ENCODE data around the gene LASP1.

Gene LASP1

DNA sequence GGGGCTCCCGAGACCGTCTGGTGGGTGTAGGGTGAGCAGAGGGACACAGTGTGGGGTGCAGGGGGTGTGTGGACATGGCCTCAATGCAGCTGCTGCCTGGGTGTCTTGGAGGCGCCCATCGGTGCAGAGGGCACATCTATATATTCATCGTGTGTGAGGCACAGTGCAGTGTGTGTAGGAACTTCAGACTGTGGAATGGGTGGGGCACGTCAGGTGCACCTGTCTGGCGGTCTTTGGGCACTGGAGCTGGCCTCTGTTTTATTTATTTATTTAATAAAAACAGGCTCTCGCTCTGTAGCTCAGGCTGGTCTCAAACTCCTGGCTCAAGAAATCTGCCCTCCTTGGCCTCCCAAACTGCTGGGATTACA is 16.8 kb downstream of the LASP1 start:
- no peak for DNase-seq (ENCODE audit: low spot score)

DNA sequence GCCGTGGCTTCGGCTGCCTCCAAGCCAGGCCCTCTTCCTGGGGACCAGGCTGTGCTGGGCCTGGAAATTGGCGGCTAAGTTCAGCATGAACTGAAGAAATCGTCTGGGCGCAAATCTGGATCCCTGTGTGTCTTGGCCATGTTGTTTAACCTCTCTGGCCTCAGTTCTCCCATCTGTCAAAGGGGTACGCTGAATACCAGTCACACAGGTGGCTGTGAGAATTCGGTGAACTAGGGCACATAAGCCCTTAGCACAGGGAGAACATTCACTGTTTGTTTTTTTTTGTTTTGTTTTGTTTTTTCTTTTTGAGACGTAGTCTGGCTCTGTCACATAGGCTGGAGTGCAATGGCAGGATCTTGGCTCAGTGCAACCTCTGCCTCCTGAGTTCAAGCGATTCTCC is 19.0 kb downstream of the LASP1 start:
- no peak for DNase-seq (ENCODE audit: low spot score)

DNA sequence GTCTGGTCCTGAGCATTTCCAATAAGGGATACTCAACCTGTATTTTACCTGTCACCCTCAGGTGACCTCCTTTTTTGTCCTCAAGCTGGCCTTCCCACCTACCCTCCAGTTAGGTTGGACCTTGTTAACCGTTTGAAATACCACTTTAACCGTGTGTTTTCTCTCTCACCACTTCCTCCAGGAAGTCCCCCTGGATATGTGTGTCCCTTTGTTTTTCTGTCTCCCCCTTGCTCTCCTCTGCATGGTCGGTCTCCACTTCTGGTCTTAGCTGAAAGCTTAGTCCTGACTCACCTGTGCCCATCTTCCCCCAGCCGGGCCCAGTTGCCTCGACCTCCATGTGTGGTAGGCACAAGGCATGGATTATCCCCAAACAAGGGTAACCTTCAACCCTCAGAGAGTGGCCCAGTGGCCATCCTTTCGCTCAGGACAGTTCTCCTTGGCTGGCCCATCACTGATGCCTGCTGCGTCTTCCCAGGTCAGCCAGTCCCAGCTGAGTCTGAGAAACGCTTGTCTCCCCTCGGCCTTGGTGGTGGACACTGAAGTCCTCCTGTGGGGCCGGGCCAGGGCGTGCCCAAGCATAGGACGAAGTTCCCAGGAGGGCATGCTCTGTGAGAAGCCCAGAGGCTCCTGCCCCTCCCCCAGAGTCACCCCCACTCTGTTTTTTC is 20.0 kb downstream of the LASP1 start:
- no peak for DNase-seq (ENCODE audit: low spot score)

DNA sequence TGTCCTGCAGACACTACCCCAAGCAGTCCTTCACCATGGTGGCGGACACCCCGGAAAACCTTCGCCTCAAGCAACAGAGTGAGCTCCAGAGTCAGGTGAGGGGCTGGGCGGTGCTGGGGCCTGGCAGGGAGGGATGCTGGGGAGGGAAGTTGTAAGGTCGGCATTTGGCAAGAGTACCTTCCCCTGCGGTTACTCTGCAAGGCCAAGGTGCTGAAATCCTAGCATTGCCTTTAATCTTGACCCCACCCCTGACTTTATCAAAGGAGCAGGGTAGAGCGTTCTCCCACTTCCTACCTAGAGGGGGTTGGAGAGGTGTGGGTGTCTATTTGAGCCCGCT is 20.5 kb downstream of the LASP1 start:
- no peak for DNase-seq (ENCODE audit: low spot score)

DNA sequence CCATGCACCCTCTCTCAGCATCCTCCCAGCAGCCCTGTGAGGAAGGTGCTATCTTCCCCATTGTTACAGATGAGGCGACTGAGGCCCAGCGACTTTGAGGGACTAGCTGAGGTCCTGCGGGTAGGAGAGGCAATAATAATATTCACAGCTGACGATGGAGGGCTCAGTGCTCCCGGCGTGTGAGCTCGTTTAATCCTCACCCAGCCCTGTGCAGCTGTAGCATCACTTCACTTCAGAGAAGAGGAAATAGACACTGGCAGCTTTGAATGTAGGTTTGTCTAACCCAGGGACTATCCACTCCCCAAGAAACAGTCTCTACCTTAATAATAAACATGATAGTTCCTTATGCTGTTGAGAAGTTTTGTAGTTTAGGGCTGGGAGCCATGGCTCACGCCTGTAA is 21.6 kb downstream of the LASP1 start:
- DNase-seq (ENCODE audit: low spot score) = no peak

DNA sequence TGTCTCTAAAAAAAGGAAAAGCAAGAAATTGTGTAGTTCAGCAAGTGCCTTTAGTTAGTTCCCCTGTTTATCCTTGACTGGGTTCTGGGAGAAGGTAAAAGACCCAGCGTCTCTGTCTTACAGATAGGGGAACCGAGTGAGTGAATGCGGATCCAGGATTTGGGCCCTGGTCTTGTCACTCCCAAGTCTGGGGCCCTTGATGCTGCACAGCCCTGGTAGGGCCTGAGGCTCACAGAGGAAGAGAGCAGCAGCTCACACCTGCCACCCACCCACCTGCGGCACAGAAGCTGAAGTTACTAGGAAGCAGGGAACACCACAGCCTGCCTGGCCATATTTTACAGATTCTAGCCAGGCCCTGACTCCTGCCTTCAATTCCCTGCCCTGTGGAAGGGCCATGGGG is 22.2 kb downstream of the LASP1 start:
- no peak for DNase-seq (ENCODE audit: low spot score)

DNA sequence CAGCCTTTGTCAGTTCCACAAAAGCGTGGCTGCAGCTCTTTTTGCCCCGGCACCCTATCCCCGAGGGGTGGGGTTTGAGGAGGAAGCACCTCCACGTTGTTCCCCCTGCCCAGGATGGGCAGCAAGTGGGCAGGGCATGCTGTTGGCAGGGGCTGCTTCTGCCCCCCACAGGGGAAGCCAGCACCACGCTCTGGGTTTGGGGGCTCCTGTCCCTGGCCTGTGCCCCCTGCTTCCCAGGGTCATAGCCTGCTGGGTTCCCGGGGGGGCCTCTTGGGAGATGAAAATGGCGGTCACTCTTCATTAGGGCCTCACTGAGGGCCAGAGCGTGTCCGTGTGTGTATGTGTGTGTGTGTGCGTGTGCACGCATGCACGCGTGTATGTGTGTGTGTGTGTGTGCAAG is 22.8 kb downstream of the LASP1 start:
- DNase-seq (ENCODE audit: low spot score) = no peak

DNA sequence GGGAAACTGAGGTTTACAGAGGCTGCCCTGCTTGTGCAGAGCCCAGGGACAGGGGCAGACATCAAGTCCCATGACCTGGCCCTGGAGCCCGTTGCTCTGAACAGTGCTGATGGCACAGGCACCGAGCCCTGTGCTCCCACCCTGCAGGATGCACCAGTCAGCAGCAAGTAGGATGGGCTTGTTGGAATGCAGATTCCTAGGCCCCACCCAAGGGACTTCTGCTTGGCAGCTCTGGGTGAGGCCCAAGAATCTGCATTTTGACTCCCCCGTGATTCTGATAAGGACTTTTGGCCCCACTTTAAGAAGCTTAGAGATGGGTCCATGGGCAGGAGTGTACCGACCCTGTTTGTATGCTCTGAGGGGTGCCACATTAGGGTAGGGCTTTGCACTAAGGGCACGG is 23.3 kb downstream of the LASP1 start:
- no peak for DNase-seq (ENCODE audit: low spot score)

DNA sequence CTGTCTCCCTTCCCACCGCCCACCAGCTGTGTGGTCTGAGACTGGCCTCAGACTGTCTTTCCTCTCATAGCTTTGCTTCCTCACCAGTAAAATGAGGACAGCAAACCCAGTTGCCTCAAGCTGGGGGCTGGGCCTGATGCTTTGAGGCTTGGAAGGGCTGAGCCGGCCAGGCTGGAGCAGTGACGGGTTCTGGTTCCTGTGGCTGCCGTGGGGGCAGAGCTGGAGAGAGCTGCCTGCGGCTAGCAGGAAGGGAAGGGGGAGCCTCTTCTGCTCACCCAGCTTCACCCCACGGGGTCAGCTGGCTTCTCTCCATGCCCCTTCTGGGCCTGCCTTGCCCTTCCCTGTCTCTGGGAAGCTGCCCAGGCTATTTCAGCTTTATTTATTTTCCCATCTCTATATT is 23.7 kb downstream of the LASP1 start:
- DNase-seq (ENCODE audit: low spot score) = peak; percentile 65

DNA sequence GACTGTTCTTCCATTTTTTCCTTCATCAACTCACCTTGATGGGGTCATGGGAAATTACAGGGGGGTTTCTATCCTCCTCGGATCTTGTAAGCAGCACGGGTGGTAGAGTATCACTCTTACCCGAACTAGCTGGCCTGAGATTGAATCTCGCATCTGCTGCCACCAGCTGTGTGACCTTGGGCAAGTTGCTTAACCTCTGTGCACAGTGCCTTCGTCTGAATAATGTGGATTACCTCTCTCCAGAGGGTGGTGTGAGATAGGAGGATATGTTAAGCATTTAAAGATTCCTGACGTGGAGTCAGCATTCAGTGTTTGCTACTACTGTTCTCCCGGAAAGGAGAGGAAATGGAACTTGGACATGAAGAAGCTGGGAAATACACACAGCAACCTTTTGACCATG is 24.4 kb downstream of the LASP1 start:
- no peak for DNase-seq (ENCODE audit: low spot score)

DNA sequence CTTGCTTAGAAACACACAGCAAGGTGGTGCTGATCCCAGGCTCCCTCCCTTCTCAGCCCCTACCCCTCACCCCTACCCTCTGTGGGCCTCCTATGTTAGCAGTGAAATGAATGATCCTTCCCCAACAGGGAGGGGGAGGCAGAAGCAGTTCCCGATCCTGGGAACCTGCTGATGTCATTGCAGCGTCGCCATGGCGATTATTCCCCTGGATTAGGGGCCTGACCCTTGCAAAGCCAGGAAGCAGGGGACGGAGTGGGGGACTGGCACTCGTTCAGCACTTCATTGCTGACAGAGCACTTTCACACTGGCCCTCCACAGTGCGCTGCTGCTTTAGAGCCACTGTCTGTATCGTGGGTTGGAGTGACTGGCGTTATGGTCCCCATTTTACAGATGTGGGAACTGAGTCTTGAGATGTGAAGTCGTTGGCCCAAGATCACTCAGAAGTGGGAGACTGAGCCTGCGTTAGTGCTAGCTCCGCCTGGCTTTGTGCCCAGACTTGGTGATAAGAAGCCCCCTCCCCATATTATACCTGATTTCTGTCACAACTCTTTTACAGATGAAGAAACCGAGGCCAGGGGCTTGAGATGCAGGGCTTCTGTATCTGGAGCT is 26.6 kb downstream of the LASP1 start:
- DNase-seq (ENCODE audit: low spot score) = no peak

DNA sequence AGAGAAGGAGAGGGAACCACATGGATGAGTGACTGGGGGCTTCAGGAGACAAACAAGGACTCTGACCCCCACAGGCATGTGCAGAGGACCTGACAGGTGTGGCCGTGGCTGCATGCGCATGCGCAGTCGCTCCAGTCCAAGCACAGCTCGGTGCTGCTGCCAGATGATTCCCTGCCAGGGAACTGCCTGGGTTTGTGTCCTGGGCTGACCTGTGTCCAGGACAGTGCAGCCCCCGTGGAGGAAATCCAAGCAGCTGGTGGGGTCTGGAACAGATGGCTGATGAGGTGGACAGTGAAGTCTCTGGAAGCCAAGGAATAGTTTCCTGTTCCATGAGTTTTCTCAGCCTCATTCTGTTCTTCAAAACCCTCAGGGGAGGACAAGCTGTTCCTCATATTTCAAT is 27.3 kb downstream of the LASP1 start:
- no peak for DNase-seq (ENCODE audit: low spot score)

DNA sequence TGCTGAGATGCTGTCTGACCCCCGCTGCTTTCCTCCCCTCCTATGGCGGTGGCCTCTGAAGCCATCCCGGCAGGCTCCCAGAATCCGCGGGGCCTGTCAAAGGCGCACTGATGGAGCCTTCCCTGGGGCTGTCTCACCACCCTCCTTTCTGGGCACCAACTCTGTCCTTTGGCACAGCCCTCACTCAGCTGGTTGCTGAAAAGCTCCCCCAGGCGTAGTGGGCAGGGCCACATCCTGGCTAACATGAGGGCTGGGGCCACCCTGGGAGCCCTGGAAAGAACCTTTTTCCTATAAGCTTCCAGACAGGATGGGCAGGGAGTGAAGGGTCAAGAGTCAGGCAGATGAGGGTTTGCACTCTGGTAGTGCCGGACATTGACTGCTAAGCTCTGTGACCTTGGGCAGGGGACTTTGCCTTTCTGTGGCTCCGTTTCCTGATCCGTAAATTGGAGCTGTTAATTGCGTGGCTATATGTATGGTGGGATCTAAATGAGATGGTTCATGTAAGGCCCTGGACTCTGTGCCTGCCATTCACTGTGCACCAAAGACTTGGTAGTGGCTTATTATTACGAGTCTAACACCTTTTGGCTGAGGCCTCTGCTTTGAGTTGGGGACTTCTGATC is 27.9 kb downstream of the LASP1 start:
- no peak for DNase-seq (ENCODE audit: low spot score)

DNA sequence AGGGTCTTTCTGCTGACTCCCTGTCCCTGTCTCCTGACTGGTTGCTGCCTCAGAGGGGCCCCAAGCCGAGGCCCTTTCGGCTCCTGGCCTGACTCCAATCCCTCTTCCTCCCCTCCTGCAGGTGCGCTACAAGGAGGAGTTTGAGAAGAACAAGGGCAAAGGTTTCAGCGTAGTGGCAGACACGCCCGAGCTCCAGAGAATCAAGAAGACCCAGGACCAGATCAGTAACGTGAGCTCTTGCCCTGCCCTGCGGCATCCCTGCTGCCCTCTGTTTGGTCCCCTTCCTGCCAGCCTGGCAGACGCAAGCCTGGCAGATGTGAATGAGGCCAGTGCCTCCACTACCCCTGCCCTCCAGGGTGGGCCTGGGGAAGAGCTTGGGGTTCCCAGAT is 28.4 kb downstream of the LASP1 start:
- no peak for DNase-seq (ENCODE audit: low spot score)

DNA sequence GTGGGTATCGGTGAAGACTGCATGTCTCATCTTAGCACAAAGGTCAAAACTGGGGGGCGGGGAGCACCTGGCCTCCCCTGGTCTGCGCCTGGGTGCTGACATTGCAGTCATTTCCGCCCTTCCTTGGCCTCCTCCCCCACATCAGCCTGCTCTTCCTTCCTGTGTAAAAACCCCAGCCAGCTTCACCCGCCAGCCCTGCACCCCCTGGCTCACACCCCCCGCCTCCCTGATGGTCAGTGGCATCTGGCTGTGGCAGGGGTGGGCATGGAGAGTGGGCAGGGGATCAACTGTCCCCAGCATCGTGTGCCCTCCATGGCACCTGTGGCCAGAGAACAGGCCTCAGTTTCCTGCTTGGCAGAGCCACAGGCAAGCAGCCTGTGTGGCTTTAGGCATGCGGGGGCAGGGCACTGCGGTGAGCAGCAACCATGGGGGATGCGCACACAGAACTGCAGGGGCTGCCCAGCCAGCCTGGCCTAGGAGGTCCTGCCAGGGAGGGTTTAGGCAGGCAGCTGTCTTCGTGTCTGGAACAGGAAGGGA is 29.0 kb downstream of the LASP1 start:
- DNase-seq (ENCODE audit: low spot score) = no peak

DNA sequence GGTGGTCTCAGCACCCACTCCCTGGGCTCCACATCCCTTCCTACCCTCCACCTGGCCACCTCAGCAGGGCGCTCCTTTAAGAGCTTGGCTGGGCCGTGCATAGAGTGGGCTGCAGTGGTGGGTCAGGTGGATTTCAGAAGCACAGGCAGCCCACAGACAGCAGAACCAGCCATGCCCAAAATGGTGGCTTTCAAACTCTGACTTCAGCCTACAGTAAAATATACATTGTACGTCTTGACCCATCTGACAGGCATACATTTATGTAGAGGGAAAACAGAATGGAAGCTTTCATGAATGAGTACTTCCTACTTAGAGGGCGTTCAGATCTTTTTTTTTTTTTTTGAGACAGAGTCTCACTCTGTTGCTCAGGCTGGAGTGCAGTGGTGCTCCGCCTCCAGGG is 29.6 kb downstream of the LASP1 start:
- no peak for DNase-seq (ENCODE audit: low spot score)

DNA sequence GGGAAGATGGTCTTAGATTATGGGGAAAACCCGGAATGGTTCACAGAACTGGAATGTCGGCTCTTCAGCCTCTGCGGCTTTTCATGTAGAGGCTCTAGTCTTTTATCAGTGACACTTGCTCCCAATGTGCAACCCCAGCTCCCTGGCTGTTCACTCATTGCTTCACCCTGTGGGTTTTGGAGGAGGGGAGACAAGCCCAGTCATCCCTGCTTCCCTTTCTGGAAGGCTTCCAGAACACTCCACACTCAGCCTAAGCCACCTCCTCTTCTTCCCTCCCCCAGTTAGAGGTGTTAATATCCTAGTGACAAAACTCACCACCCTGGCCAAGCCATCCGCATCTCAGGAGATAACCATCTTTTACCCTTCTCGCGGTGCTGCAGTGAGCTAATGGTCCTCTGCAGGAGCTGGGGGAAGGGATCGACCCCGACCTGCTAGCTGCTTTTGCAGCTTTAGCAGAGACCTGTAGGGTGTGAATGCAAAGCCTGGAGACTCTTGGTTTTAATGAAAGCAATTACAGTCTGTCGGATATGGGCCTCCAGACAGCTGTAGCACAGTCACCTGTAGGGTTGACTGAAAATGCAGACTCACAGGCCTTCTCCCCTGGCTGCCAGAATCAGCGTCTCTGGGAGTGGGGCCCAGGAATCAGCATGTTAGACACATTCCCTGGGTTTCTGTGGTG is 31.3 kb downstream of the LASP1 start:
- DNase-seq (ENCODE audit: low spot score) = no peak

DNA sequence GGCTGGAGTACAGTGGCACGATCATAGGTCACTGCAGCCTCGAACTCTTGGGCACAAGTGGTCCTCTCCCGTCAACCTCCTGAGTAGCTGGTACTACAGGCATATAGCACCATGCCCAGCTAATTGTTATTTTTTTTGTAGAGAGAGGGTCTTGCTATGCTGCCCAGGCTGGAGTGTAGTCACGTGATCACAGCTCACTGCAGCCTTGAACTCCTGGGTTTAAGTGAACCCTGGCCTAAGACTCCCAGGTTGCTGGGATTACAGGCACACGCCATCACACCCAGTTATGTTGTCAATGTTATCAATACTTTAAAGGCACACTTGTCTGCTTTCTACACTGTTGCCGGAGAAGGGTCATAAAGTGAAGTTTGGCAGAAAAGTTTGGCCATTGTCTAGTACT is 33.5 kb downstream of the LASP1 start:
- DNase-seq (ENCODE audit: low spot score) = no peak

DNA sequence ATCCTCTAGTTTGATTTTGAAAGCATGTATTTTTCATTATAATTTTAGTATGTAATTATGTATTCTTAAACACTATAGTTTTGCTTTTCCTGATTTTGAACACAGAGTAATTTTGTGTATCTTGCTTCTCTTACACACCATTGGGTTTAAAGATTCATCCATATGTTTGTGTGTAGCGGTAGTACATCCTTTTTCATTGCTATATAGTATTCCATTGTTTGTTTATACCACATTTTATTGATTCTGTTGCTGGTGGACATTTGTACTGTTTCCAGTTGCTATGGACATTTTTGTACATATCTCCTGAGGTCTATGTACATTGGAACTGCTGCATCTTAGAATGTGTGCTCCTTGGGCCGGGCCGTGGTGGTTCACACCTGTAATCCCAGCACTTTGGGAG is 35.0 kb downstream of the LASP1 start:
- no peak for DNase-seq (ENCODE audit: low spot score)

DNA sequence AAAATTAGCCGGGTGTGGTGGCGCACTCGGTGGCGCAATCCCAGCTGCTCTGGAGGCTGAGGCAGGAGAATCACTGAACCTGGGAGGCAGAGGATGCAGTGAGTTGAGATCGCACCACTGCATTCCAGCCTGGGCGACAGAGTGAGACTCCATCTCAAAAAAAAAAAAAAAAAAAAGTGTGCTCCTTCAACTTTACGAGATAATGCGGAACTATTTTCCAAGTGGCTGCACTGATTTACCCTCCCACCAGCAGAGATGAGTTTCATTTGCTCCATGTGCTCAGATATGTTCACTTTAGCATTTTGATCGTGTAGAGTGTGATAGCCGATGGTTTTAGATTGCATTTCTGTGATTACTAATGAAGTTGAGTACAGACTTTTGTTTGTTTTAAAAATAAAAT is 35.5 kb downstream of the LASP1 start:
- DNase-seq (ENCODE audit: low spot score) = no peak

DNA sequence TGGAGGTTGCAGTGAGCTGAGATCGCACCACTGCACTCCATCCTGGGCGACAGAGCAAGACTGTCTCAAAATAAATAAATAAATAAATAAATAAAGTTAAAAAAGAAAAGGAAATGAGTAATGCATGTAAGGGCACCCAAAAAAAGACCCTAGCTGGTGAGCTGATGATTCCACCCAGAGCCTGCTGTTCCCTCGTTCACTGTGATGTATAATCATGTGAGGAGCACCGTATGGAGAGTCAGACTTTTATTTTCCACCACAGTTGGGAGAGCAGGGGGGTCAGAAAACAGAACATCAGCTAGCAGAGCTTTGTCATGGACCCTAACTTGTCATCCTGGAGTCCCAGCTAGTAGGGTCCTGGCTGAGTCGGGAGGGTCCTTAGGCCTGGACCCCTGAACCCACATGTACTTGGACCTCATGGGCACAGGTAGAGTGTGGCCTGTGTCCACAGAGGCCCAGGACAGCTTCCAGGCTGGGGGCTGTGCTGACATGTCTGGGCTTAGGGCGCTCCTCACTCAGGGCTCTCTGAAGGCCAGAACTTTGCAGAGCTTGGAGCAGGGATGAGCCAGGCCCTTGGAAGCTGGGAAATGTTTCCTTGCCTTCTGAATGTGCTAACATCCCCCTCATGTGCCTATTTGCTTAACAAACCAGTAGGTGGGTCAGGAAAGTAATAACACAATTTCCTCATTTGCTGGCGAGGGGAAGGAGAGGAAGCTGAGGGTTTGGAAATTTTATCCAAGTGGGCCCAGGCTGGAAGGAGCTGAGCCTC is 36.8 kb downstream of the LASP1 start:
- no peak for DNase-seq (ENCODE audit: low spot score)

DNA sequence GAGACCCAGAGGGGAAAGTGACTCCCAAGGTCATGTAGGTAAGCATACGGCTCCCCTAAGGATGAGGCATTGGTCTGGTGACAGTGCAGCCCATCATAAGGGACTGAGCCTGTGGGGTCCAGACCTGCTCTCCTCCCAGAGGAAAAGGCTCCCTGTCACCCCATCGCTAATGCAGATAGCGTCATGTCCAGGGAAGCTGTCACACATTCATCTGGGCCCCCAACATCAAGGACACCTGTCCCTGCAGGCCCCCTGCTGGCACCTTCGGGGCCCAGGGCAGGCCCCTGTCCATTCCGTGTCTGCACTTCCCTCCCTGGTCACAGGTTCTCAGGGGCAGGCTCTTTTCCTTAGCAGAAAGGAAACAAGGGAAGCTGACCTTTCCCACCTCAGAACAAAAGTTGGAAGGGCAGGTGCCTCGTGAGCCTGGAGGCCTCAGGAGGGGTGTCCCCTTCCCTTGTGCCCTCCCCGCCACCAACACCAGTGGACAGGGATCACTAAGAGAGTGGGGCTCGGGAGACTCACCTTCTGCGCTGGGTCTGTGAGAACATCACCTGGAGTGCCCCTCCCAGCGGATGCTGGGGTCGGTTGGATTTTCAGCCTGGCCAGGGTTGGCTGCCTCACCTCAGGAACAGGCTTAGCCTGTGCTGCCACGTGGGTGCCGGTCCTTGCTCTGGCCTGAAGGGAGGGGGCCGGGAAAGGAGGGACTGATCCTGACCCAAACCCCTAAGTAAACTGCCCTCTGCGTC is 38.2 kb downstream of the LASP1 start:
- DNase-seq (ENCODE audit: low spot score) = no peak
